ENCODE results near the gene ALG3.

DNA sequence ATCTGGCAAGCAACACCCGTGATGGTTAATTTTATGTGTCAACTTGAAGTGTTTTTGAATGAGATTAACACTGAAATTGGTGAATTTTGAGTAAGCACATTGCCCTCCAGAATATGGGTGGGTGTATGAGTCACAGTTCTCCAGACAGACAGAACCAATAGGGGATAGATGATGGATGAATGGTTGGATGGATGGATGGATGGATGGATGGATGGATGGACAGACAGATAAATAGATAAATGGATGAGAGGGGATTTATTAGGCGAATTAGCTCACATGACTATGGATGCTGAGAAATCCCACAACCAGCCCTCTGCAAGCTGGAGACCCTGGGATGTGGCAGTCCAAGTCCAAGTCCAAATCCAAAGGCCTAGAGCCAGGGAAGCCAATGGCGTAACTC, 24.8 kb downstream of the ALG3 start:
- no peak for TF ChIP-seq CTBP1 (IDR thresholded peaks at IDR 0.05; ENCODE audit: borderline replicate concordance)
- TF ChIP-seq FOXA1 (IDR thresholded peaks at IDR 0.05) = no peak
- no peak for TF ChIP-seq LEF1 (IDR thresholded peaks at IDR 0.05; ENCODE audit: borderline replicate concordance)
- no peak for TF ChIP-seq PKNOX1 (IDR thresholded peaks at IDR 0.05)
- TF ChIP-seq ARNT (IDR thresholded peaks at IDR 0.05) = no peak
- no peak for TF ChIP-seq SP1 (IDR thresholded peaks at IDR 0.05)
- TF ChIP-seq FOXM1 (IDR thresholded peaks at IDR 0.05; ENCODE audit: borderline replicate concordance) = no peak
- TF ChIP-seq SUZ12 (IDR thresholded peaks at IDR 0.05) = no peak
- no peak for TF ChIP-seq HDGF (IDR thresholded peaks at IDR 0.05; ENCODE audit: borderline replicate concordance)
- TF ChIP-seq ELF4 (IDR thresholded peaks at IDR 0.05) = no peak
- no peak for TF ChIP-seq BHLHE40 (IDR thresholded peaks at IDR 0.05; ENCODE audit: borderline replicate concordance)
- no peak for TF ChIP-seq NFRKB (IDR thresholded peaks at IDR 0.05)

Data from HEK293T (cell line).